Lower leg skin (tissue), 3 donors: Measurements from ENCODE around the gene ESPN.
"Not testable (repeated sequence)": the region's sequence is repeated elsewhere in the genome, so short reads cannot be mapped to it uniquely, and the experiment has no call there.

Source experiments
- POLR2A ChIP-seq, 2 donors: fragments of 450-650 bp; IDR thresholded peaks; one replicate each; pipeline ENCODE4 v1.6.1; 2016 to 2017; ENCODE audit warnings: antibody characterized with exemption in 2 of 2, mild to moderate bottlenecking in 1 of 2, moderate library complexity in 1 of 2
- TF ChIP-seq, protein P1 (sequence below), 3 donors: fragments of 450-650 bp; IDR thresholded peaks; one replicate each; pipeline ENCODE4 v1.5.1; 2016; ENCODE audit warnings: antibody characterized with exemption in 3 of 3, mild to moderate bottlenecking in 3 of 3, moderate library complexity in 2 of 3

DNA sequence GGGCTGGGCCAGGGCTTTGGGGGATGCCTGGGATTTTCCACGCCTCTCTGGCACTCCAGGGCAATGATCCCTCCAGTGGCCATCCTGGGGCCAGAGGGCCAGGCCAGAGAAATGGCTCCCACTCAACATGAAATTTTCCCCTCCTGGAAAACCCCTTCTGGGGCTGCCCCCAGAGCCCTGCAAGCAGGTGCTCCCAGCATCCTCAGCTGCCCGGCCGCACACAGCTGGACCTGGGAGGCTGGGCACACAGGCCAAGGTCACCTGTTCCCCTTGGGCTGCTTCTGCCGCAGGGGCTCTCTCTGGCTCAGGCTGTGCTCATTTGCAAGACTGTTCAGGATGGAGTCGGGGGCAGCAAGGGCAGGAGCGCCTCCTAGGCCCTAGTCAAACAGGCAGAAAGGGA is 3.9 kb downstream of the ESPN start:
- TF ChIP-seq, protein P1, sequence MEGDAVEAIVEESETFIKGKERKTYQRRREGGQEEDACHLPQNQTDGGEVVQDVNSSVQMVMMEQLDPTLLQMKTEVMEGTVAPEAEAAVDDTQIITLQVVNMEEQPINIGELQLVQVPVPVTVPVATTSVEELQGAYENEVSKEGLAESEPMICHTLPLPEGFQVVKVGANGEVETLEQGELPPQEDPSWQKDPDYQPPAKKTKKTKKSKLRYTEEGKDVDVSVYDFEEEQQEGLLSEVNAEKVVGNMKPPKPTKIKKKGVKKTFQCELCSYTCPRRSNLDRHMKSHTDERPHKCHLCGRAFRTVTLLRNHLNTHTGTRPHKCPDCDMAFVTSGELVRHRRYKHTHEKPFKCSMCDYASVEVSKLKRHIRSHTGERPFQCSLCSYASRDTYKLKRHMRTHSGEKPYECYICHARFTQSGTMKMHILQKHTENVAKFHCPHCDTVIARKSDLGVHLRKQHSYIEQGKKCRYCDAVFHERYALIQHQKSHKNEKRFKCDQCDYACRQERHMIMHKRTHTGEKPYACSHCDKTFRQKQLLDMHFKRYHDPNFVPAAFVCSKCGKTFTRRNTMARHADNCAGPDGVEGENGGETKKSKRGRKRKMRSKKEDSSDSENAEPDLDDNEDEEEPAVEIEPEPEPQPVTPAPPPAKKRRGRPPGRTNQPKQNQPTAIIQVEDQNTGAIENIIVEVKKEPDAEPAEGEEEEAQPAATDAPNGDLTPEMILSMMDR (IDR thresholded peaks at IDR 0.05): not testable (repeated sequence)
- TF ChIP-seq POLR2A (IDR thresholded peaks at IDR 0.05): not testable (repeated sequence)
